IPS-11a (cell line): Measurements from ENCODE around the gene PLCD3.

ENCODE experiments used
- H3K4me3 ChIP-seq: one replicate; pipeline ENCODE4 v1.5.1; 2013; ENCODE audit warnings: low read depth, low read length, control low read depth

Gene PLCD3

DNA sequence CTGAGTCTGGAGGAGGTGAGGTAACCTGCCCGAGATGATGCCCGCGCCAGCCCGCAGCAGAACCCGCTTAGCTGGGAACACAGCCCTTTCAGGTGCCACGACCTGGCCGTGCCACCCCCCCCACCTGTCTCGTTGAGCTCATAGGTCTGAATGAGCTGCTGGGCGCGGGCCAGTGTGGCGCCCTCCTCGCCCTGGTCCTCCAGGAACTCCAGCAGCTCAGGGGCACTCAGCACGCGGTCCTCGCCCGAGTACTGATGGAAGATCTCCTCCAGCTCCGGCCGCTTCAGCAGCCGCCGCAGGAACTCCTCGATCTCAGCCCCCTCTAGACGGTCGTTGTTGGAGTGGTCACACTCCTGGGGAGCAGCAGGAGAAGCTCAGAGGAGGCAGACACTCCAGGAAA, 13.6 kb downstream of the PLCD3 start:
- H3K4me3 ChIP-seq, result no peak overlapping the region

GRCh38 chr17:45117848-45118646, 14.3 kb downstream of the PLCD3 start:
- no peak overlapping the region for H3K4me3 ChIP-seq

DNA sequence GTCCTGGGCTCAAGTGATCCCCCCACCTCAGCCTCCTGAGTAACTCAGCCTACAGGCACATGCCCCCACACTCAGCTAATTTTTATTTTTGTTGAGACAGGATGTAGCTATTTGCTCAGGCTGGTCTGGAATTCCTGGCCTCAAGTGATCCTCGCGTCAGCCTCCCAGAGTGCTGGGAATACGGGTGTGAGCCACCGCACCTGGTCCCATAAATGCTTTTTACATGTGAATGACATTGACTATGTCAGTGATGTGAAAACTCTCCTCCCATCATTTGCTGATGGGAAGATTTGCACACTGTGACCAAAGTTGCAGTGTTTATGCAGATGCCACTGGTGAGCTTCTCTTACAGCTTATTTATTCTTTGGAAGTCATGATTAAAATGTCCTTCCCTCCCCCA, 15.0 kb downstream of the PLCD3 start:
- H3K4me3 ChIP-seq, result no peak overlapping the region

DNA sequence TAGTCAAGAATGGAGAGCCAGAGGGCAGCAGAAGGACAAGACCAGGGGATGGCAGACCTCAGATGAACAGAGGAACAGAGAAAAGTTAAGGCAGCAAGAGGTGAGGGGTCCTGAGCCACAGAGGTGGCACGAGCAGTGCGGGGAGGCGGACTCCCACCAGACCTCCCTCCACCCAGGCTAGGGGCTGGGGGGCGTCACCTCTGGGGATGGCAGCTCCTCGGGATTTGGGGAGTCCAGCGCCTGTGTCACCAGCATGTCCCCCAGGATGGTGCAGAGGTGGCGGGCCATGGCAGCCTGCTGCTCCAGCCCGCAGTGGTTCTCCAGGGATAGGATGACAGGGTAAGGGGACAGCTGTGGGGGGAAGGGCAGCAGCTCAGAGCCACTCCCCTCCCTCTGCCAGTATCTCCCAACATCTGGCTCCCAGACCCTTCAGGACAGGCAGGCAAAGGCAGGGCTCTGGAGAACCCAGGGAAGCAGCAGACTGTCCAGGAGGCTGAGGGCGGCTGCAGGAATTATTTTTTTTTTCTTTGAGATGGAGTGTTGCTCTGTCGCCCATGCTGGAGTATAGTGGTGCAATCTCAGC, 15.8 kb downstream of the PLCD3 start:
- H3K4me3 ChIP-seq, result no peak overlapping the region

DNA sequence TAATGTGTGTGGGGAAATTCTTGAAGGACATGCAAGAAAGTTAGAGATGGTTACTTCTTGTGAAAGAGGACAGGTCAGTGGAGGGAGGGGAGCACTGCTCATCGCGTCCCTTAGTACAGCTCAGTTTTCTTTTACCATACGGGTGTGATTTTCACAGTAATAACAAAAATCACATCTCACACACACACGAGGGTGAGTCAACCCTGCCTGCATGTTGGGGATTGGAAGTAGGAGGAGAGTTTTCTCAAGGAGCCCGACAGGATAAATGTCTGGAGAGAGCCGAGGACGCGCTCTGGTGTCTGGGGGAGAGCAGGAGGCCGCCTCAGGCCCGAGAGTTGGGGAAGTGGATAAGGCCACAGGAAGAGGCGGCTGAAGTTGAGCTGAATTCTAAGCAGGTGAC, 16.4 kb downstream of the PLCD3 start:
- no peak overlapping the region for H3K4me3 ChIP-seq

DNA sequence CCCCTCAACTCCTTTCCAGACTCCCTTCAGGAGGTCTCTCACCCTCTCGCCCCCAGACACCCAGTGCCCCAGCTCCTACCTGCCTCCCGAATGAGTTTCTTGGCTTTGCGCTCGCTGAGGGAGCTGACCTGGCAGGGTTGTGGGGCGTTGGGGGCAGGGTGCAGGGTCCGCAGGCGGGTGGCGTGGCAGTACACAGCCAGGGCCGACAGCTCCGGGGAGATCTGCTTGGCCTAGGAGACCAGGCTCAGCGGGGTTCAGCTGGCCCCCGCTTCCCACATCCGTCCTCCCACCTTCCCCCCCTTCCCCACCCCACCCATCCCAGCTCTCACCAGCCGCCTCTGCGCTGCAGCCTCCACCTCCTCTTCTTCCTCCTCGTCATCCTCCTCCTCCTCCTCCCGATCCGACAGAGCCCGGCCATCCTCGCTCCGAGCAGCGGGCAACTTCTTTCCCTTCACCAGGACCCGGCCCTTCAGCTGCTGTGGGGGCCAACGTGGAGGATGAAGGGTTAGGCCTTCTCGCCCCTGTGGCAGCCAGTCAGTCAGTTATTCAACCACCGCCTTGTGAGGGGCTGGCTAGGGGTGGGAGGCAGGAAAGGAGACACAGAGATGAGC, 17.2 kb downstream of the PLCD3 start:
- H3K4me3 ChIP-seq, result no peak overlapping the region

GRCh38 chr17:45114117-45114932, 18.0 kb downstream of the PLCD3 start:
- no peak overlapping the region for H3K4me3 ChIP-seq

- H3K4me3 ChIP-seq, result no peak overlapping the region
These were observed 18.9 kb downstream of the PLCD3 start for GRCh38 chr17:45113424-45113754.

GRCh38 chr17:45112559-45113423, 19.5 kb downstream of the PLCD3 start:
- no peak overlapping the region for H3K4me3 ChIP-seq

GRCh38 chr17:45111850-45112249, 20.5 kb downstream of the PLCD3 start:
- H3K4me3 ChIP-seq, result no peak overlapping the region

GRCh38 chr17:45110676-45111611, 21.4 kb downstream of the PLCD3 start:
- H3K4me3 ChIP-seq, result no peak overlapping the region

GRCh38 chr17:45108595-45109521, 23.5 kb downstream of the PLCD3 start:
- no peak overlapping the region for H3K4me3 ChIP-seq

DNA sequence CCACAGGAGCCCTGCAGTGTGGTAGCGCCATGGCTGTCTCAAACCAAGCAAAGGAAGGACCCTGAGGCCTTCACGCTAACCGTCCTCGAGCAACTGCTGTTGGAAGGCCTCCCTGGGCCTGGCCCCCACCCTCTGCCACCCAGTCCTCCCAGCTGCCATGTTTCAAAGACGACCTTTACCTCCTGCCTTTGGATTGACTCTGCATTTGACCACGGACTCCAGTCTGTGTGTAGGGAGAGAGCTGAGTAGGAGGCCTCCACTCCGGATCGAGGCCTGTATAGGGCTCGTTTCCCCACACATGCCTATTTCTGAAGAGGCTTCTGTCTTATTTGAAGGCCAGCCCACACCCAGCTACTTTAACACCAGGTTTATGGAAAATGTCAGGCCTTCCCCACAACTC, 24.3 kb downstream of the PLCD3 start:
- H3K4me3 ChIP-seq, result no peak overlapping the region

DNA sequence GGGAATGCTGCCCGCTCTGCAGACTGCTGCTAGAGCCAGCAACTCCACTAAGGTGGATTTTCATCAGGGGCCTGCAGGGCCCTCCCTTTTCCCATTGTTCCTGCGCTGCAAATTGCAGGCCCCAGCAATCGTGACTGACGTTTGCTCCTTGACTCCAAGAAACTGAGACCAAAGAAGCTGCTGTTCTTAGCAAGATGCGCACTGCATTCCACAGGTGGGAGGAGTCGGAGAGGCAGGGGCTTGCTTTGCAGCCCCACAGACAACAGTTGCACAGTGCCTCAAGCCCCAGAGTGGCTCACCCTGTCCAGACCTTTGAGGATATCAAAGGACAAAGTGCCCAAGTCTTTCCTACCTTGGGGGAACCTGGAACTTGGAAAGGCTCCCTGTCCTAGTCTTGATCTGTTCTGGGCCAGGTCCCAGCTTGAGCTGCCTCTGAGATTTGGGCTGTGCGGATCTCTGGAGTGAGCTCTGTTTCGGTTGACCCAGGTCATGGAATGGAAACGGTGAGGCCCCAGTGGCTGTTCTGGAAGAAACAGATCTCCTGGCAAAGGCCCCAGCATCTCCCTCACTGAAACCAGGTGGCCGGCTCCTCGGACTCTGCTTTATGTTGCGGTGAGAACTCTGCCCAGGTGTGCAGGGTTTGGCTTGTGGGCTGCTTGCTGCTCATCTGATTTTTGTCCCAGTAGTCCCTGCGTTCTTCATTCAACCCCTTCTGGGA, 24.9 kb downstream of the PLCD3 start:
- H3K4me3 ChIP-seq, result no peak overlapping the region

- H3K4me3 ChIP-seq, result no peak overlapping the region
These were observed 25.7 kb downstream of the PLCD3 start for GRCh38 chr17:45106582-45106981.

GRCh38 chr17:45106096-45106495, 26.2 kb downstream of the PLCD3 start:
- H3K4me3 ChIP-seq, result no peak overlapping the region

GRCh38 chr17:45104907-45105624, 27.2 kb downstream of the PLCD3 start:
- no peak overlapping the region for H3K4me3 ChIP-seq
